Esophagus muscularis mucosa (tissue), 4 donors: ENCODE results near the gene CCDC6.

Source experiments
- EP300 ChIP-seq: sonication (generic); formaldehyde crosslinking; IDR thresholded peaks from one replicate; pipeline ENCODE4 v1.6.1; 2017; ENCODE audit warnings: antibody characterized with exemption
- POLR2A ChIP-seq: fragments of 450-650 bp; IDR thresholded peaks from one replicate; pipeline ENCODE4 v1.6.1; 2017; ENCODE audit warnings: antibody characterized with exemption, moderate library complexity, mild to moderate bottlenecking, low read depth
- POLR2AphosphoS5 ChIP-seq, 2 donors: sonication (generic); formaldehyde crosslinking; IDR thresholded peaks; one replicate each; pipeline ENCODE4 v1.6.1; 2017; ENCODE audit warnings: antibody characterized with exemption in 2 of 2
- TF ChIP-seq, protein P1 (sequence below), 3 experiments: fragments of 200-600 bp in 2 of 3; fragments of 450-650 bp in 1 of 3; sonication (generic) in 2 of 3; IDR thresholded peaks; one replicate each; pipeline ENCODE4 v1.5.1; 2017 to 2019; ENCODE audit warnings: antibody characterized with exemption in 3 of 3, mild to moderate bottlenecking in 2 of 3, moderate library complexity in 1 of 3

DNA sequence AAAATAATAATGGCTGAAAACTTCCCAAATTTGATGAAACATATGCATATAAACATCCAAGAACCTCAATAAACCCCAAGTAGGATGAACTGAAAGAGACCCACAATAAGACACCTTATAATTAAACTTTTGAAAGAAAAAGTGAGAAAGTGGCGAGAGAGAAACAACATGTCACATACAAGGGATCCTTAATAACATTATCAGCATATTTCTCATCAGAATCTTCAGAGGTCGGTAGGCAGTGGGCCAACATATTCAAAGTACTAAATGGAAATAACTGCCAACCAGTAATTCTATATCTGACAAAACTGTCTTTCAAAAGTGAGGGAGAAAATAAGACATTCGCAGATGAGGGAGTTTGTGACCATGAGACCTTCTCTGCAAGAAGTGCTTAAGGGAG lies 16.6 kb upstream of the CCDC6 start:
- TF ChIP-seq, protein P1, sequence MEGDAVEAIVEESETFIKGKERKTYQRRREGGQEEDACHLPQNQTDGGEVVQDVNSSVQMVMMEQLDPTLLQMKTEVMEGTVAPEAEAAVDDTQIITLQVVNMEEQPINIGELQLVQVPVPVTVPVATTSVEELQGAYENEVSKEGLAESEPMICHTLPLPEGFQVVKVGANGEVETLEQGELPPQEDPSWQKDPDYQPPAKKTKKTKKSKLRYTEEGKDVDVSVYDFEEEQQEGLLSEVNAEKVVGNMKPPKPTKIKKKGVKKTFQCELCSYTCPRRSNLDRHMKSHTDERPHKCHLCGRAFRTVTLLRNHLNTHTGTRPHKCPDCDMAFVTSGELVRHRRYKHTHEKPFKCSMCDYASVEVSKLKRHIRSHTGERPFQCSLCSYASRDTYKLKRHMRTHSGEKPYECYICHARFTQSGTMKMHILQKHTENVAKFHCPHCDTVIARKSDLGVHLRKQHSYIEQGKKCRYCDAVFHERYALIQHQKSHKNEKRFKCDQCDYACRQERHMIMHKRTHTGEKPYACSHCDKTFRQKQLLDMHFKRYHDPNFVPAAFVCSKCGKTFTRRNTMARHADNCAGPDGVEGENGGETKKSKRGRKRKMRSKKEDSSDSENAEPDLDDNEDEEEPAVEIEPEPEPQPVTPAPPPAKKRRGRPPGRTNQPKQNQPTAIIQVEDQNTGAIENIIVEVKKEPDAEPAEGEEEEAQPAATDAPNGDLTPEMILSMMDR (IDR thresholded peaks at IDR 0.05): no peak
- TF ChIP-seq EP300 (no peak), POLR2AphosphoS5 (IDR thresholded peaks at IDR 0.05) (no peak), POLR2A (no peak)
